Kidney (tissue), 14 donors: Measurements from ENCODE around the gene WAS. TPM values are rescaled to one million over a fixed set of nuclear protein-coding genes. Genes with fewer than 3 reads are reported as not detected.
A peak's percentile ranks its signal among the peaks of the same experiment; 100 is the strongest.

Experiments used
- DNase-seq, 5 donors: peaks; one replicate each; pipeline ENCODE4 v3.0.0-alpha.2; 2013 to 2020
- FAIRE-seq: peaks from 2 replicates; lab custom pipeline; 2012; peaks lifted over from hg19 to GRCh38; lab: Jason Lieb, UNC
- H3K27ac ChIP-seq, 2 donors: one replicate each; pipeline ENCODE4 v1.7.0; 2013; ENCODE audit warnings: low read depth in 2 of 2, low read length in 2 of 2, inconsistent platforms in 1 of 2
- H3K27me3 ChIP-seq: one replicate; pipeline ENCODE4 v1.7.1; 2013; ENCODE audit warnings: low read length, inconsistent platforms; ENCODE audit not compliant: control insufficient read depth, insufficient read depth
- H3K36me3 ChIP-seq, 3 donors: one replicate each; pipeline versions ENCODE4 v1.7.0 to v1.7.1; 2013; ENCODE audit warnings: low read length in 3 of 3, control low read depth in 1 of 3, inconsistent platforms in 1 of 3; ENCODE audit not compliant: insufficient read depth in 3 of 3, control insufficient read depth in 2 of 3
- H3K4me1 ChIP-seq, 3 donors: one replicate each; pipeline versions ENCODE4 v1.7.0 to v1.7.1; 2013; ENCODE audit warnings: low read length in 3 of 3, inconsistent platforms in 1 of 3, low read depth in 1 of 3; ENCODE audit not compliant: control insufficient read depth in 2 of 3, insufficient read depth in 2 of 3
- H3K4me3 ChIP-seq, 3 donors: one replicate each; pipeline versions ENCODE4 v1.7.0 to v1.8.1; 2013; ENCODE audit warnings: low read length in 3 of 3, control low read depth in 1 of 3, inconsistent platforms in 1 of 3
- H3K9ac ChIP-seq, 3 donors: one replicate each; pipeline versions ENCODE4 v1.7.0 to v1.7.1; 2013; ENCODE audit warnings: low read length in 3 of 3, control low read depth in 1 of 3, inconsistent platforms in 1 of 3
- H3K9me3 ChIP-seq, 3 donors: one replicate each; pipeline versions ENCODE4 v1.7.0 to v1.7.1; 2013; ENCODE audit warnings: low read length in 3 of 3, control low read depth in 1 of 3, inconsistent platforms in 1 of 3; ENCODE audit not compliant: control insufficient read depth in 2 of 3, insufficient read depth in 1 of 3
- CTCF ChIP-seq: IDR thresholded peaks from 3 replicates; pipeline ENCODE4 v1.5.1; 2012; ENCODE audit warnings: mild to moderate bottlenecking, moderate library complexity, borderline replicate concordance; ENCODE audit not compliant: insufficient read depth; ENCODE audit errors: extremely low read depth
- intact Hi-C: fragments of 100-400 bp; cut with DNase I; formaldehyde crosslinking; loops from one replicate; pipeline ENCODE4 v1.11.1; 2022
- polyA plus RNA-seq: library from polyadenylated mRNA; stranded (reverse); fragments of 350-450 nt; fragmentation: Illumina TruSeq; extraction: RNeasy Lipid Tissue Mini Kit (QIAGEN cat#74804); gene quantifications from one replicate; pipeline ENCODE4 v1.2.3, GENCODE V29; 2014; ENCODE audit warnings: low read depth, low replicate concordance; ENCODE audit not compliant: insufficient read depth
- total RNA-seq: library from RNA; stranded (reverse); fragmentation: NEBNext Ultra II Directional; extraction: Animal tissue kit (Norgen Biotek cat#: 25700); gene quantifications from one replicate; pipeline ENCODE4 v1.2.1, GENCODE V29; 2021
- donor health status: control.
- donor health status: control.
- donor health status: control.
- donor health status: control.
- donor health status: control.
- donor health status: DM: yes; HTN: yes; CAD: no.
- donor health status: Normal renal cell carcinoma (clear cell type).

Gene WAS
- total and polyA plus RNA-seq, 2 donors from 2014 or later = 2.2 to 14.2 TPM

- no peak overlapping the region for H3K4me3 ChIP-seq
- H3K9me3 ChIP-seq = no peaks in the 10 kb centered on the region
- intact Hi-C loops = no loop called here
- H3K36me3 ChIP-seq = peaks cover 0 to 8% (median 8%) of the 10 kb centered on the region in 3 donors
- no peak for TF ChIP-seq CTCF
- no peaks in the 10 kb centered on the region for H3K4me1 ChIP-seq
- no peak overlapping the region for H3K9ac ChIP-seq
- DNase-seq = no peak
- no peak overlapping the region for H3K27ac ChIP-seq
- H3K27me3 ChIP-seq = no peaks in the 10 kb centered on the region
- FAIRE-seq = no peak
Observed at GRCh38 chrX:48703642-48704481, 20.3 kb downstream of the WAS start.

- H3K9me3 ChIP-seq = no peaks in the 10 kb centered on the region
- FAIRE-seq (no peak), DNase-seq (peak in 3 of 5 donors; percentile 32 to 52 (median 40))
- no peak overlapping the region for H3K9ac ChIP-seq
- TF ChIP-seq CTCF = no peak
- no peaks in the 10 kb centered on the region for H3K27me3 ChIP-seq
- H3K27ac ChIP-seq = no peak overlapping the region
- H3K36me3 ChIP-seq = peaks cover 0 to 8% (median 5%) of the 10 kb centered on the region in 3 donors
- intact Hi-C loops = no loop called here
- no peaks in the 10 kb centered on the region for H3K4me1 ChIP-seq
- H3K4me3 ChIP-seq = no peak overlapping the region
Observed at GRCh38 chrX:48705871-48706270, 22.3 kb downstream of the WAS start.

- no peaks in the 10 kb centered on the region for H3K9me3 ChIP-seq
- H3K27ac ChIP-seq = no peak overlapping the region
- intact Hi-C loops = no loop called here
- peaks cover 0 to 9% (median 0%) of the 10 kb centered on the region in 3 donors for H3K4me1 ChIP-seq
- H3K9ac ChIP-seq = no peak overlapping the region
- no peaks in the 10 kb centered on the region for H3K36me3 ChIP-seq
- H3K27me3 ChIP-seq = no peaks in the 10 kb centered on the region
- no peak overlapping the region for H3K4me3 ChIP-seq
- DNase-seq = no peak
- no peak for FAIRE-seq
- TF ChIP-seq CTCF = no peak
Observed at GRCh38 chrX:48709522-48710112, 26.0 kb downstream of the WAS start.
